ENCODE measurements around the gene SAMD4A.
"Not testable (repeated sequence)": the region's sequence is repeated elsewhere in the genome, so short reads cannot be mapped to it uniquely, and the experiment has no call there.

SAMD4A gene

DNA sequence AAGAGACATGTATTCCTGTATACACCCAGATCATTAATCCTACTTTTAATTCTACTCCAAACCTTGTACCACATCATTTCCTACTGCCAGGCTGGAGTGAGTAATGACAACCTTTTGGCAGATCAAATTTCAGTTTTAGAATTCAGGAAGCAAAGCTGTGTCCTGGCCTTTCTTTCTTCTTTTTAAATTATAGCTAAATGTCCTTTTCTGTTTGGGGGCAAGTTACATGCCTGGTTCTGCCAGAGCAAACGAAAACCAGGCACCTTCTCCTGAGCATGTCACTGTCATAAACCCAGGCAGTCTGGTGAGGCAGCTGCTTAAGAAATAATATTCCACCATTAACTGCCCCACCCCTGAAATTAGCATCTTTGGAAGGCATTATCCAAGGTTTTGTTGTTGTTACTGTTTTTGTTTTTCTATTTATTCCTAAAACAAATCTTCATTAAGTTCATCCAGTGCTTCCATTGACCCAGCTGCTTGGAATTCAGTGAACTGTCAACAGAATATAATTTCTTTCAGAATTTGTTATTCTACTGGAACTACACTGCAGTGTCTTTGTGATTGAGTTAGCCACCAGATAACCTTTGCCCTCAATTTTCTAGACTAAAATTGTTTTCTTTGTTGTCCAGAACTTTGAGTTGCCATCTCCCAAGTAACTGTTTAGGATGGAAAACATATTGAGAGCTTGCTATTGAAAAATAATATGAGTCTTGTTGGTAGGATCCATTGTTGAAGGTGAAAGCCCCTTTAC lies 33.2 kb downstream of the SAMD4A start:
- DNase-seq, result no peak

DNA sequence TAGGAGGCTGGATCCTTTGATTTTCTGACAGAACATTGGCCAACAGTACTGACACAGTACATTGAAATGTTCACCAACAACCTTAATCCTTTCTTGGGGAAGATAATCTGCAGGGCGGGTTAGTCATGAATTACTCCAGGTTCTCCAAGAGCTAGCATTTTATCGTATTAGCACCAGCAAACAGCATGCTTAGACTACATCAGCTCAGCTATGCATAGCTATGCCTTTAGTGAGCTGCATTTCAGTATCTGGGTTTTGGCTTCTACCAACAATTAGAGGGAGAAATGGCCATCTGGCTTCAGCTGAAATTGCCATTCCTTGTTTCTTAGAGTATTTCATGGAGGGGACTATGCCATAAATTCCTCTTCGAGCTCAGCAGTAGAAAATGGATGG lies 33.8 kb downstream of the SAMD4A start:
- DNase-seq, result no peak

DNA sequence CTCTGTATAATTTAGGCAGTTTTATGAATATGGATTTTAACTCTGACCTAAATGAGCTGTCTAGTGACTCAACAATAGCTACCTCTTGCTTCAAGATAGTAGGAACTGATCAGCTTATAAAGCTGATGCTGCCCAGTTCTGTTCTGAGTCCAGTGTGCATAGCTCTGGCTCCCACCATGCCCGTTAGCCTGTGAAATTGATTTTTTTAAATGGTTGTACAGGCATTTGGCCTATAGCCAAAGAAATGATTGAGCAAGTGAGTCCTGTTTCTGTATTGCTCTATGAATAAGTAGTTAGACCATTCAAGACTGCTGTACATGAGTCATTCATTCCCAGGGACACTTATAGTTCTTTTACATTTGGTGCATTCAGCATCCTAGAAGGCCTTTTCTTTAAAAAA lies 36.4 kb downstream of the SAMD4A start:
- no peak for DNase-seq

- no peak for DNase-seq
Observed at GRCh38 chr14:54606178-54606577, 39.2 kb downstream of the SAMD4A start.

DNA sequence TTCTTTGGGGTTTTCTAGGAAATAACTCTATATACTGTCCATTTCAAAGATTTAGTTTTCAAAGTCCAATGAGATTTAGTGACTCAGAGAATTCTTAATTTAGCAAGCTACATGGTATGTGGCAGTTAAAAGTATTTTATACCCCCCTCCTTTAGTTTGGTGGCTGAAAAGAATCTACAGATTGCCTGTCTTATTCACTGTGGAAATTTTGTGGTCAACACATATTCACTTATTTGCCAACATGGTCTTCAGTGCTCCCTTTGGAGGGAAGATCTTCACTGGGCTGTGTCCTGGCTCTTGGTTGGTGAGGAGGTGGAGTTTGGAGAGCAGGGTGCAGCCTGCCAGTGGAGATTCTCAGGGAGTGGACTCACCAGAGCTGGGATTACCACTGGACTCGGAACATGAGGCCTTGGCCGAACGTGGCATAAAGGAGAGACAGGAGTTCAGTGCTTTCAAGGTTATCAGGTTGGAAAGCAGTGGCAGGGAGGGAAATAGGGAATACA lies 39.8 kb downstream of the SAMD4A start:
- DNase-seq, result no peak

DNA sequence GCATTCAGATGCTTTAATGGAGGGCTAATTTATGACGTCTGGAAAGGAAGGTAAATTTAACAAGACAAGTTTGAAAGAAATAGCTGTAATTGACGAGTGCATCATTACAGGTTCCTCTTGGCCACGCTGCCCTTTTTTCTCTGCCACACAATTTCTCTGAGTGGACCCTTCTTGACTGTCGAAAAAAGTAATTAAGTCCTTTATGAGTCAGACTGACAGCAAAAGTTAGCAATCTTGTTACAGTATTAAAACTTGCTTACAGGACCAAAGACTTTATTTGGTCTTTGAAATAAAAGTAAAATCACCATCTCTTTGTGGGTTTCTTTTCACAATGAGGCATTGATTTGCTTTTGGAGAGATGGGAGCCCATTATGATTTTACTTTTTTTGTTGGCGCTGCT lies 42.6 kb downstream of the SAMD4A start:
- DNase-seq, result no peak

GRCh38 chr14:54610051-54610977 lies 43.4 kb downstream of the SAMD4A start:
- no peak for DNase-seq

DNA sequence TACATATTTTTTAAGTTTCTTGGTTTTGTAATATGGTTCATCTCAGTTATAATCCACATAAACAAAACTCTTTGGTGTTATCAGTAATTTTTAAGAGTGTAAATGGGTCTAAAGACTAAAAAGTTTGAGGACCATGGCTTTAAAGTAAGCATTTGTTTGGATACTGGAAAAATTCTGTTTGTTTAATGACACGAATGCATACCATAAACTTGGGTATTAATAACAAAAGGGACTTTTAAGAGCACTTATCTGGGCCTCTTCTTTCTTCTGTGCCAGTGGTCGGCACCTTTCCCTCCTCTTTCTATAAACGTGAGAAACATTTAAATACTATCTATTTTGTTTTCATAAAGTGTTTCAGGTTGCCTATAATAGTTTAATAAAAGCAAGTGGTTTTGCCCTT lies 47.4 kb downstream of the SAMD4A start:
- DNase-seq, result no peak

GRCh38 chr14:54617467-54617866 lies 50.5 kb downstream of the SAMD4A start:
- DNase-seq, result no peak

DNA sequence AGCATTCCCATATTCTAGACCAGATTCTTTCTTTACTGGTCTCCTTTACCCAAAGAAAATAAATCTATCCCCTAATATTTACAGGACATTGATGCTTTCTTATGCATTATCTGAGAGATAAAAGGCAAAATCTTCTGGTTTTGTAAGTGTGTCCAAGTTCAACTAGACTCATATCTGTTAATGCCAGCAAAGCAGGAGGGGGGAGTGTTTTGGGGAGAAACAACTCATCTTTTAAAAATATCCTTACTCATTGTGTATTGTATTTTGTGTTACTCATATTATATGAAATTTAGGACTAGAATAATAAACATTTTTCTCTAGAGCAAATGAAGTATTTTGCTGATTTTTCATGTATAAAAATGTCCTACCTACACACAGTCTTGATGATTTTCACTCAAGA lies 54.8 kb downstream of the SAMD4A start:
- no peak for DNase-seq

- no peak for DNase-seq
Observed at GRCh38 chr14:54622192-54622958, 55.4 kb downstream of the SAMD4A start.

- DNase-seq, result no peak
Observed at GRCh38 chr14:54623279-54624004, 56.5 kb downstream of the SAMD4A start.

DNA sequence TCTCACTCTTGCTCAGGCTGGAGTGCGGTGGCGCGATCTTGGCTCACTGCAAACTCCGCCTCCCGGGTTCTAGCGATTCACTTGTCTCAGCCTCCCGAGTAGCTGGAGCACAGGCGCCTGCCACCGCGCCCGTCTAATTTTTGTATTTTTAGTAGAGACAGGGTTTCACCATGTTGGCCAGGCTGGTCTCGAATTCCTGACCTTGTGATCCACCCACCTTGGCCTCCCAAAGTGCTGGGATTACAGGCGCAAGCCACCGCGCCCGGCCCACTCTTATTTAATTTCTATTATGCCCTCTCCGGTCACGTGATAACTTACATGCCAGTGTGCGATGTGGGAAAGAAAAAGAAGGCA lies 57.1 kb downstream of the SAMD4A start:
- not testable (repeated sequence) for DNase-seq

DNA sequence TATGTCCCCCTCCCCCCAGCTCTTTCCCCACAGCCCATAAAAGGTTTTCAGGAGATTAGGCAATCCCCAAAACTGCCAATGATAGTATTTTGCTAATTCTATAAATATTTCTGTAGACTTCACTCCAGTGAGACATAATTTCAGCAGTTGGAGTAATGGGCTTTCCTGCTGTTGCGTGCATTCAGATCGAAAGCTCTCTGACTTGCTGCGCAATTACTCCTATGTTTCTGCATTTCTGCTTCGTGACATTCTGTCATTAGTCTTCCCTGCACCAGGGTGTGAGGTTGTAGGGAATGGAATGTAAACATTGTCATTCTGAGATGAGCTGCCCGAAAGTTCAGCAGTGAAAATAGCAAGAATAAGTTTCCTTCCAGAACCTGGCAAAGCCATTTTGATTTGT lies 58.2 kb downstream of the SAMD4A start:
- DNase-seq, result no peak

- DNase-seq, result no peak
Observed at GRCh38 chr14:54627219-54627539, 60.3 kb downstream of the SAMD4A start.

- no peak for DNase-seq
Observed at GRCh38 chr14:54627540-54628363, 60.8 kb downstream of the SAMD4A start.

DNA sequence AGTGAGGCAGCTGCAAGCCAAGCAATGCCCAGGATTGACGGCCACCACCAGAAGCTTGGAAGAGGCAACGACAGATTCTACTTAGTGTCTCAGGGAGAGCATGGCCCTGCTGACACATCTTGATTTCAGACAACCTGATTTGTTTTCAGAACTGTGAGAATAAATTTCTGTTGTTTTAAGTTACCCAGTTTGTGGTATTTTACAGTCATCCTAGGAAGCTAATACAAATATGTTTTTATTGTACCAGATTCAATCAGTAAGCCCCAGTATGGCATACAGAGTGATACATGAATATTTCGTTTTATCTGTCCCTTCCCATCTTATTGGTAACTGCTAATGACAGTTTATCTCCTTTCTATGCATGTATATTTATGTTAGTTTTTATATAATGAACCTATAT lies 62.3 kb downstream of the SAMD4A start:
- no peak for DNase-seq

- DNase-seq, result no peak
Observed at GRCh38 chr14:54629635-54630360, 62.9 kb downstream of the SAMD4A start.

DNA sequence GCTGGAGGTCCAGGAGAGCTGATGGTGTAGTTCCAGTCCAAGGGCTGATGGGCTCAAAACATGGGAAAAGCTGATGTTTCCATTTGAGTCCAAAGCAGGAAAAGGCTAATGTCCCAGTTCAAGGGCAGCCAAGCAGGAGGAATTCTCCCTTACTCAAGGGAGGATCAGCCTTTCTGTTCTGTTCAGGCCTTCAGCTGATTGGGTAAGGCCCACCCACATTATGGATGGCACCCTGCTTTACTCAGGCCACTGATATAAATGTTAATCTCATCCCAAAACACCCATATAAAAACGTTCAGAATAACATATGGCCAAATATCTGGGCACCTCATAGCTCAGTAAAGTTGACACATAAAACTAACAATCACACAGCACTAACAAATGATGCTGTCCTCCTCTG lies 64.1 kb downstream of the SAMD4A start:
- DNase-seq, result no peak

- DNase-seq, result no peak
Observed at GRCh38 chr14:54632452-54632851, 65.5 kb downstream of the SAMD4A start.

DNA sequence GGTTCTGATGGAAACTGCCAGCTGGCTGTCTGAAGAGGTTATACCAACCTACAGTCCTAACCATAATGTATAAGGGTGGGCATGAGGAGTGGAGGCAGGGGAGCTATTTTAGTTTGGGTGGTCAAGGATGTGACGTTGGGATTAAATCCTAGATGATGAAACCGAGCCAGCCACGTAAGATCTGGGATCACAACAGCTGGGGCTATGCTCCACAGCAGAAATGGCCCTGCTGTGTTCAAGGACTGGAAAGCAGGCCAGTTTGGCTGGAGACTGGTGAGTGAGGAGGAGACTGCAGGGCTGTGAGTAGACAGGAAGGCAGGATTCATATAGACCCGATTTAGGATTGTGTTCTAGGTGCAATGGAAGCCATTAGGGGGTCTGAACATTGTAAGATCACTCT lies 66.1 kb downstream of the SAMD4A start:
- DNase-seq, result no peak
